ENCODE data around the gene BHLHA15.

Gene BHLHA15

GRCh38 chr7:98222533-98223195, 11.4 kb downstream of the BHLHA15 start:
- Mint-ChIP-seq H3K9me3 (no peaks in the 10 kb centered on the region), H3K4me1 (peaks cover 17% of the 10 kb centered on the region), H3K27ac (no peak overlapping the region), H3K36me3 (peaks cover 26% of the 10 kb centered on the region), H3K4me3 (no peak overlapping the region), H3K27me3 (no peaks in the 10 kb centered on the region)
- CTCF ChIA-PET: no interaction called here
- DNase-seq: no peak

GRCh38 chr7:98223351-98223897, 12.2 kb downstream of the BHLHA15 start:
- H3K9me3 Mint-ChIP-seq: no peaks in the 10 kb centered on the region
- CTCF ChIA-PET: no interaction called here
- no peaks in the 10 kb centered on the region for H3K27me3 Mint-ChIP-seq
- DNase-seq: no peak
- peaks cover 27% of the 10 kb centered on the region for H3K36me3 Mint-ChIP-seq
- H3K4me1 Mint-ChIP-seq: peaks cover 12% of the 10 kb centered on the region
- no peak overlapping the region for H3K4me3 Mint-ChIP-seq
- no peak overlapping the region for H3K27ac Mint-ChIP-seq

- no peaks in the 10 kb centered on the region for H3K27me3 Mint-ChIP-seq
- H3K36me3 Mint-ChIP-seq: peaks cover 24% of the 10 kb centered on the region
- peaks cover 6% of the 10 kb centered on the region for H3K4me1 Mint-ChIP-seq
- CTCF ChIA-PET: no interaction called here
- no peak overlapping the region for H3K4me3 Mint-ChIP-seq
- no peak overlapping the region for H3K27ac Mint-ChIP-seq
- no peaks in the 10 kb centered on the region for H3K9me3 Mint-ChIP-seq
- DNase-seq: no peak
Observed at GRCh38 chr7:98223898-98224700, 12.9 kb downstream of the BHLHA15 start.

GRCh38 chr7:98224701-98225181, 13.5 kb downstream of the BHLHA15 start:
- Mint-ChIP-seq H3K27ac (no peak overlapping the region), H3K36me3 (peaks cover 21% of the 10 kb centered on the region)
- CTCF ChIA-PET: no interaction called here

GRCh38 chr7:98225913-98226614, 14.8 kb downstream of the BHLHA15 start:
- H3K27me3 Mint-ChIP-seq: no peaks in the 10 kb centered on the region
- H3K4me3 Mint-ChIP-seq: no peak overlapping the region
- peak overlapping the region; percentile 49 for H3K27ac Mint-ChIP-seq
- CTCF ChIA-PET: no interaction called here
- H3K9me3 Mint-ChIP-seq: no peaks in the 10 kb centered on the region
- DNase-seq: no peak
- no peaks in the 10 kb centered on the region for H3K4me1 Mint-ChIP-seq
- peaks cover 24% of the 10 kb centered on the region for H3K36me3 Mint-ChIP-seq

More at GRCh38 chr7:98224701-98225181, 13.5 kb downstream of the BHLHA15 start:
- DNase-seq: no peak
- Mint-ChIP-seq H3K4me1 (peaks cover 1% of the 10 kb centered on the region), H3K4me3 (no peak overlapping the region), H3K9me3 (no peaks in the 10 kb centered on the region), H3K27me3 (no peaks in the 10 kb centered on the region)

- Mint-ChIP-seq H3K27me3 (no peaks in the 10 kb centered on the region), H3K36me3 (peaks cover 22% of the 10 kb centered on the region), H3K4me1 (no peaks in the 10 kb centered on the region), H3K4me3 (no peak overlapping the region), H3K27ac (no peak overlapping the region), H3K9me3 (no peaks in the 10 kb centered on the region)
- DNase-seq: no peak
- CTCF ChIA-PET: no interaction called here
Observed at GRCh38 chr7:98227939-98228338, 16.7 kb downstream of the BHLHA15 start.

- CTCF ChIA-PET: no interaction called here
- no peaks in the 10 kb centered on the region for H3K27me3 Mint-ChIP-seq
- no peak for DNase-seq
Observed at GRCh38 chr7:98228801-98229200, 17.6 kb downstream of the BHLHA15 start.

GRCh38 chr7:98229441-98229840, 18.2 kb downstream of the BHLHA15 start:
- Mint-ChIP-seq H3K9me3 (no peaks in the 10 kb centered on the region), H3K4me3 (no peak overlapping the region), H3K27ac (no peak overlapping the region), H3K27me3 (no peaks in the 10 kb centered on the region), H3K4me1 (no peaks in the 10 kb centered on the region), H3K36me3 (peaks cover 19% of the 10 kb centered on the region)
- CTCF ChIA-PET: no interaction called here
- no peak for DNase-seq

More at GRCh38 chr7:98228801-98229200, 17.6 kb downstream of the BHLHA15 start:
- Mint-ChIP-seq H3K36me3 (peaks cover 19% of the 10 kb centered on the region), H3K4me1 (no peaks in the 10 kb centered on the region), H3K27ac (no peak overlapping the region), H3K4me3 (no peak overlapping the region), H3K9me3 (no peaks in the 10 kb centered on the region)

- CTCF ChIA-PET: no interaction called here
- H3K27me3 Mint-ChIP-seq: no peaks in the 10 kb centered on the region
- peak overlapping the region; percentile 58 for H3K27ac Mint-ChIP-seq
- no peak for DNase-seq
- no peaks in the 10 kb centered on the region for H3K4me1 Mint-ChIP-seq
- no peak overlapping the region for H3K4me3 Mint-ChIP-seq
- no peaks in the 10 kb centered on the region for H3K9me3 Mint-ChIP-seq
- peaks cover 23% of the 10 kb centered on the region for H3K36me3 Mint-ChIP-seq
Observed at GRCh38 chr7:98229991-98230745, 18.9 kb downstream of the BHLHA15 start.

- H3K27me3 Mint-ChIP-seq: no peaks in the 10 kb centered on the region
- H3K9me3 Mint-ChIP-seq: no peaks in the 10 kb centered on the region
Observed at GRCh38 chr7:98230746-98231471, 19.7 kb downstream of the BHLHA15 start.

GRCh38 chr7:98231493-98232262, 20.4 kb downstream of the BHLHA15 start:
- H3K36me3 Mint-ChIP-seq: peaks cover 16% of the 10 kb centered on the region
- no peaks in the 10 kb centered on the region for H3K9me3 Mint-ChIP-seq
- H3K27ac Mint-ChIP-seq: no peak overlapping the region
- DNase-seq: no peak
- H3K4me3 Mint-ChIP-seq: no peak overlapping the region
- H3K27me3 Mint-ChIP-seq: no peaks in the 10 kb centered on the region
- H3K4me1 Mint-ChIP-seq: no peaks in the 10 kb centered on the region
- CTCF ChIA-PET: no interaction called here

More at GRCh38 chr7:98230746-98231471, 19.7 kb downstream of the BHLHA15 start:
- Mint-ChIP-seq H3K4me3 (no peak overlapping the region), H3K4me1 (no peaks in the 10 kb centered on the region), H3K27ac (no peak overlapping the region), H3K36me3 (peaks cover 21% of the 10 kb centered on the region)
- no peak for DNase-seq
- CTCF ChIA-PET: no interaction called here

GRCh38 chr7:98232263-98232585, 21.0 kb downstream of the BHLHA15 start:
- no peaks in the 10 kb centered on the region for H3K4me1 Mint-ChIP-seq
- H3K27me3 Mint-ChIP-seq: no peaks in the 10 kb centered on the region
- no peak for DNase-seq
- no peak overlapping the region for H3K4me3 Mint-ChIP-seq
- H3K9me3 Mint-ChIP-seq: no peaks in the 10 kb centered on the region
- H3K36me3 Mint-ChIP-seq: peaks cover 20% of the 10 kb centered on the region
- H3K27ac Mint-ChIP-seq: no peak overlapping the region
- CTCF ChIA-PET: interaction anchor here (0.8 kb wide), 1 partner anchor 19 kb away, joined by 3 read pairs; no protein-coding TSS in a partner anchor

- Mint-ChIP-seq H3K4me1 (no peaks in the 10 kb centered on the region), H3K27ac (no peak overlapping the region), H3K4me3 (no peak overlapping the region), H3K27me3 (no peaks in the 10 kb centered on the region), H3K9me3 (no peaks in the 10 kb centered on the region), H3K36me3 (peaks cover 22% of the 10 kb centered on the region)
- CTCF ChIA-PET: interaction anchor here (0.8 kb wide), 1 partner anchor 18 kb away, joined by 3 read pairs; no protein-coding TSS in a partner anchor
- DNase-seq: no peak
Observed at GRCh38 chr7:98232799-98233198, 21.6 kb downstream of the BHLHA15 start.

All from activated naive CD4-positive, alpha-beta T cell treated with anti-CD3 and anti-CD28 coated beads, Interleukin-2, amount 10 ng/mL, durations not matched to agents 7 days and 5 days (primary cell).